AG04450 (cell line): ENCODE results near the gene MYO1A. TPM values are rescaled to one million over a fixed set of nuclear protein-coding genes. Genes with fewer than 3 reads are reported as not detected.

Experiments
- CTCF ChIA-PET: fragments of 300-600, 350-600 bp; formaldehyde crosslinking; extraction: SDS; loops from one replicate; lab custom pipeline; 2022; ENCODE audit warnings: antibody characterized with exemption, inconsistent platforms; lab: Charles Lee
- POLR2A ChIA-PET: fragments of 350-600 bp; formaldehyde crosslinking; extraction: SDS; loops from one replicate; lab custom pipeline; 2021; ENCODE audit warnings: antibody characterized with exemption, inconsistent platforms; lab: Yijun Ruan, JAX
- DNase-seq: peaks from one replicate; pipeline ENCODE4 v3.0.0-alpha.2; 2011; ENCODE audit warnings: low read depth, low spot score
- H3K27ac ChIP-seq: one replicate; pipeline ENCODE4 v1.5.1; 2012; ENCODE audit warnings: low read depth, low read length, control low read depth
- H3K27me3 ChIP-seq: one replicate; pipeline ENCODE4 v1.6.0; 2012; ENCODE audit warnings: low read length; ENCODE audit not compliant: control insufficient read depth, insufficient read depth
- H3K4me3 ChIP-seq: 2 replicates; pipeline ENCODE4 v1.5.1; 2011; ENCODE audit warnings: mild to moderate bottlenecking, low read depth, low read length, control low read depth
- H3K9me3 ChIP-seq: 2 replicates; pipeline ENCODE4 v1.5.1; 2012; ENCODE audit warnings: low read length; ENCODE audit not compliant: control insufficient read depth, insufficient read depth
- CTCF ChIP-seq: IDR thresholded peaks from 2 replicates; pipeline ENCODE4 v1.5.1; 2011; ENCODE audit warnings: low read depth, low read length, control low read depth, inconsistent platforms
- polyA plus RNA-seq: library from polyadenylated mRNA; depleted of rRNA; stranded (reverse); fragments of >200 nt; gene quantifications from 2 replicates; pipeline ENCODE4 v1.2.3, GENCODE V29; 2011

MYO1A gene
- polyA plus RNA-seq, 1 experiment, result not detected

- H3K4me3 ChIP-seq, result no peak overlapping the region
- DNase-seq, result no peak
- POLR2A ChIA-PET, result interaction anchor here (0.6 kb wide), 1 partner anchor 245 kb away, joined by 4 read pairs; no protein-coding TSS in a partner anchor
- no peaks in the 10 kb centered on the region for H3K27me3 ChIP-seq
- H3K27ac ChIP-seq, result no peak overlapping the region
- TF ChIP-seq CTCF, result no peak
- CTCF ChIA-PET, result interaction anchor here (0.5 to 2.9 kb wide), 4 partner anchors 10 to 239 kb away, joined by 3 to 11 read pairs (median 6); no protein-coding TSS in a partner anchor
- no peaks in the 10 kb centered on the region for H3K9me3 ChIP-seq
Observed at GRCh38 chr12:56996793-56997545, 53.0 kb downstream of the MYO1A start.

- POLR2A ChIA-PET, result no interaction called here
- H3K4me3 ChIP-seq, result no peak overlapping the region
- H3K27ac ChIP-seq, result no peak overlapping the region
- CTCF ChIA-PET, result interaction anchor here (0.5 to 2.9 kb wide), 3 partner anchors 9 to 239 kb away, joined by 3 to 11 read pairs (median 9); no protein-coding TSS in a partner anchor
- H3K27me3 ChIP-seq, result no peaks in the 10 kb centered on the region
- no peak for DNase-seq
- H3K9me3 ChIP-seq, result no peaks in the 10 kb centered on the region
- TF ChIP-seq CTCF, result no peak
Observed at GRCh38 chr12:56995930-56996496, 53.9 kb downstream of the MYO1A start.

GRCh38 chr12:56995201-56995929, 54.6 kb downstream of the MYO1A start:
- DNase-seq, result no peak
- CTCF ChIA-PET, result interaction anchor here (0.5 kb wide), 1 partner anchor 238 kb away, joined by 7 read pairs; no protein-coding TSS in a partner anchor
- H3K27me3 ChIP-seq, result no peaks in the 10 kb centered on the region
- no peak overlapping the region for H3K27ac ChIP-seq
- H3K9me3 ChIP-seq, result no peaks in the 10 kb centered on the region
- POLR2A ChIA-PET, result no interaction called here
- no peak overlapping the region for H3K4me3 ChIP-seq
- no peak for TF ChIP-seq CTCF

GRCh38 chr12:56994231-56994746, 55.6 kb downstream of the MYO1A start:
- no peak for DNase-seq
- H3K27ac ChIP-seq, result no peak overlapping the region
- CTCF ChIA-PET, result interaction anchor here (0.8 kb wide), 1 partner anchor 232 kb away, joined by 4 read pairs; no protein-coding TSS in a partner anchor
- H3K9me3 ChIP-seq, result no peaks in the 10 kb centered on the region
- peaks cover 3% of the 10 kb centered on the region for H3K27me3 ChIP-seq
- POLR2A ChIA-PET, result no interaction called here
- no peak for TF ChIP-seq CTCF
- H3K4me3 ChIP-seq, result no peak overlapping the region
